A204.1 (cell line): Measurements from ENCODE around the gene DUOXA1.

Source experiments
- FAIRE-seq: peaks from 2 replicates; lab custom pipeline; 2012; peaks lifted over from hg19 to GRCh38; lab: Jason Lieb, UNC

The DUOXA1 gene

DNA sequence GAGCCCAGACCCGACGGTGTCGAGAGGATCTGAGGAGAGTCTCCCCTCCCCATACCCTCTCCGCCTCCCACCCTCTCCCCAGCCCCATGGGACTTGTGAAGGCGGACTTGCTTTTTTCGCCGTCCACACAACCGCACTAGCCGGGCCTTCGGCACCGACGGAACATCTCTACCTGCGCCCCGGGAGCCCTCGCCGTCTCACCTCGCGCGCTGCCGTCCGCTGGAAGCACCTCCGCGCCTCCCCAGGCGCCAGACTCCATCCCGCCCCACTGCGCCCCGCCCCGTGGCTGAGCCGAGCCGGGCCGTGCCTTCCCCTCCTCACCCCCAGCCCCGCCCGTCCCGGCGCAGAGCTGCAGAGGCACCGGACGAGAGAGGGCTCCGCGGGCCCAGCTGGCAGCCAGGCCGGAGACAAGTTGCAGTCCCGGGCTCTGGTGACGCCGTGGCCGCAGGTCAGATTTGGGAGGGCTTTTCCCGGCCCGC is at the start of gene DUOXA1, which contains the start of gene DUOX1:
TSS of gene DUOXA1 (minus strand) at position 229 of the 479 bp plus-strand sequence. CDS start 6,865 bp downstream, outside the sequence.
TSS of gene DUOX1 (plus strand) at position 344 of the 479 bp plus-strand sequence. CDS start 1,973 bp downstream, outside the sequence.
- no peak for FAIRE-seq

DNA sequence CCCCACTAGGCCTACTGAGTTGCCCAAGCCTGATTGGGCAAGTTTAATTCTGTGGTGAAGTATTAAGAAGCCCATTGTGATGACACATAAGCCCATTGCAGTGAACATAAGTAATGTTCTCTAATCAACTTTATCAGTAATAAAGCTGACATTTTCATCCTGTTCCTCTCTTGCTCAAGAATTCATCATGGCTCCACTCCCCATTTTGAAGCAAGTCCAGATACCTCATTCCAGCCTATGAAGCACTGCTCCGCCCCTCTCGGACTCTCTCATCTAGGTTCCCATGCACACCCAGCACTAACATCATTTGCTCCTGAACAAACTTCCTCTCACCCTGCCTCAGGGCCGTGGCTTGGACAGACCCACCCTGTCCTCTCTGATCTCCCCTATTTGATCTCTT is 47.6 kb upstream of the DUOXA1 start:
- FAIRE-seq, result no peak

GRCh38 chr15:45174577-45174976 is 44.9 kb upstream of the DUOXA1 start:
- FAIRE-seq, result no peak

DNA sequence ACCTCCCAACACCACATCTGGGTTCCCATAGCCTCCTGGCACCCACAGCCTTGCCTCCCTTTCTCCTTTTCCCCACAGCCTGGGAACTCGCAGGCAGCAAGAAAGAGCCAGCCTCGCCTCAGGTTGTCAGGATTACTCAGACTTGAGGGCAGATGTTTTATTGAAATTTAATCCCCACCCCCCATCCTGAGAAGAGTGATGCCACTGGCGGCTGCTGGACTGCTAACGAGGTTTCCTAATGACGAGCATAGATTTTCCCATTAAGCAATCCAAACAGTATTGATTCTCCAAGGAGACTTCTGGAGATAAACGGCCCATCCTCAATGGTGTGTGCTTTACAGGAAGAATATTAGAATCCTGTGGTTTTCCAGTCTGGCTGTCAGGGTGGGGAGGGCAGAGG is 44.4 kb upstream of the DUOXA1 start:
- no peak for FAIRE-seq

- no peak for FAIRE-seq
These were observed 42.2 kb upstream of the DUOXA1 start for GRCh38 chr15:45171912-45172311.

GRCh38 chr15:45169608-45170480 is 40.2 kb upstream of the DUOXA1 start:
- no peak for FAIRE-seq

DNA sequence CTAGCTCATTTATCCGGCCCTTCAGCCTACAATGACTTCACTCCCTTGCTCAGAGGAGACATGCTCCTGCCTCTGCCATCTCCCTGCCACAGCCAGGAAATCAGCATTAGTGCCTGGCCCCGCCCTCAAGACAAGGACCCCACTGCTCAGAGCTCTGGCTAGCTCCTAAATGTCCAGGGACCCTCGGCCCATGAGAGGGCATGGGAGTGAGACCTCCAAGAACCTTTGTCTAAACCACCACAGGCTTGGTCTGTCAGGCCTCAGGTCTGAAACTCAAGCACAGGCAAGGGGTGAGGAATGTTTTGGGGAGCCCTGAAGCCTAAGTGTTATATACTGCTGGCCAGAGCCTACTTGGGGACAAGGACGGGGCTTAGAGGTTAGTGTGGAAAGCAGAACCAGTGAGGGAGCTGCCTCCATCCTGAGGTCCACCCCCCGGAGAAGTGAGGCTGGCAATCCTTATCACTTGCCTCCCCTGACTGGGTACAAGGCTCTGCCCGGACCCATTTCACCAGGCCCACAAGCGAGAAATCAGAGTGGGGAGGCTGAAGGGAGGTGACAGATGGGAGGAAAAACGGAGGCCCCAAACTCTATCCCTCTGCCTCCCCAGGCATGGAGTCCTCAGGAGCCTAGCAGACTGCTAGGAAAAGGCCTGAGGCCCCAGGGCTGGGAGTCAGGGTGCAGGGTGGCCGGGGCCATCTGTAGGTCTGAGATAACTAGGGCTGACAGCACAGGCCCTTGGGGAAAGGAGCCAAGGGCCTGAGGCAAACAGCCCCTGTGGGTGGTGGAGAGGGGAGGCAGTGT is 39.3 kb upstream of the DUOXA1 start:
- FAIRE-seq, result no peak

GRCh38 chr15:45168286-45168685 is 38.6 kb upstream of the DUOXA1 start:
- FAIRE-seq, result no peak

- no peak for FAIRE-seq
These were observed 38.0 kb upstream of the DUOXA1 start for GRCh38 chr15:45167631-45168205.

GRCh38 chr15:45166834-45167630 is 37.4 kb upstream of the DUOXA1 start:
- no peak for FAIRE-seq

DNA sequence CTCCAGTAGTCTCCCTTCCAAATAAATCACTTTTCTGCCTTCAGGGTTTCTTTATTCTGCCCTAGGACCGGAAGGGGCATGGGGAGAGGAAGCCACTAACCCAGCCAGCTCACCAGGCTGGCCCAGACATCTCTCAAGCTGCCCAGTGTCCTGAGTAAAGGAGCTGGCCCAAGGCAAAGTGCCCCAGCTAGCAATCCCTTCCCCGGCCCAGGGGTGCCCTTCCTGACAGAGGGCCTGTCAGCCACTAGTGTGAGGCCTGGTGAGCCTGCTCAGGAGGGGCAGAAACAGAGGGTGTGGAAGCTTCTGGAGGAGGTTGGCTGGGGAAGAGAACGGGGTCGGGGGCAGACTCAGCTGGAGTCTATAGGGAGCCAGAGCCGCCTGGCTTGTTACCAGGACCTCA is 35.9 kb upstream of the DUOXA1 start:
- FAIRE-seq, result no peak

DNA sequence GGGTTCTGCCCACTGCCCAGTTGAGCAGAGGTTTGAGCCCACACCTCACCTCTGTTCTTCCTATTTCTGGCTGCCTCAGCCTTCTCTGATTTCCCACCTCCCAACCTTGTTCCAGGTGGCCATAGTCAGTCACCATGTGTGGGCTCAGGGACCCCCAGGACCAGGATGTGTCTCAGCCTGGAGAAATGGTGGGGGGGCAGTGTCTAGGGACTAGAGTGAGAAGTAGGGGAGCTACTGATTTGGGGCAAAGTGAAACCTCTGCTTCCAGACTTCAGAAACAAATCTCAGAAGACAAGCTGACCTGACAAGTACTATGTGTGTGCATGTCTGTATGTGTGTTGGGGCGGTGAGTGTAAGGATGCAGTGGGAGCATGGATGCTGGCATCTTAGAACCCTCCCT is 35.2 kb upstream of the DUOXA1 start:
- FAIRE-seq, result no peak

- no peak for FAIRE-seq
These were observed 33.8 kb upstream of the DUOXA1 start for GRCh38 chr15:45163508-45163856.

GRCh38 chr15:45162771-45163507 is 33.3 kb upstream of the DUOXA1 start:
- FAIRE-seq, result no peak

DNA sequence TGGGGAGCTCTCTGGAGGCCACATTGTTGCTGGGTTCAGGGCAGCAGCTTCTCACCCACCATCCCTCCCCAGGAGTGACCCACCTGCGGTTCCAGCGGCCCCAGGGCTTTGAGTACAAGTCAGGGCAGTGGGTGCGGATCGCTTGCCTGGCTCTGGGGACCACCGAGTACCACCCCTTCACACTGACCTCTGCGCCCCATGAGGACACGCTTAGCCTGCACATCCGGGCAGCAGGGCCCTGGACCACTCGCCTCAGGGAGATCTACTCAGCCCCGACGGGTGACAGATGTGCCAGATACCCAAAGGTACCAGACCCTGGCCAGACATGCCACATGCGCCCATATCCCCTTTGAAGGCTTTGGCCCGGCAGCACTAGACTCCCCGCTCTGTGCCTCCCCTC is 32.0 kb upstream of the DUOXA1 start:
- no peak for FAIRE-seq

DNA sequence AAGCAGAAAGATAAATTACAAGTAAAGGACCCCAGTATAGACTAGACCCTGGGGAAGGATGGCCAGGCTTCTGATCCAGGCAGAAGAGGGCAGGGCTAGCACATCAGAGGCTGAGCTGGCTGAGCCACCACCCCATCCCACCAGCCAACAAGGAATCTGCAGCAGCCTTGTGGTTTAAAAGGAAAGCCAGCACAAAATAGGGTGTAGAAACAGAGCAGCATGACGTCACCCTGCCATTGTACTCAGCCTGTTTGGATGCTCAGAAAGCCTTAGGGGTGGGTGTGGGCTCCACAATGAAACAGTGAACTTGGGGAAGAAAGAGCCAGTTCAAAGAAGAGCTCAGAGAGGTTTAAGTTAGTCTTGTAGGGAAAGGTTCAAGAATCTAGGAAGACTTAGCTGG is 28.3 kb upstream of the DUOXA1 start:
- no peak for FAIRE-seq

GRCh38 chr15:45156744-45157455 is 27.2 kb upstream of the DUOXA1 start:
- no peak for FAIRE-seq

DNA sequence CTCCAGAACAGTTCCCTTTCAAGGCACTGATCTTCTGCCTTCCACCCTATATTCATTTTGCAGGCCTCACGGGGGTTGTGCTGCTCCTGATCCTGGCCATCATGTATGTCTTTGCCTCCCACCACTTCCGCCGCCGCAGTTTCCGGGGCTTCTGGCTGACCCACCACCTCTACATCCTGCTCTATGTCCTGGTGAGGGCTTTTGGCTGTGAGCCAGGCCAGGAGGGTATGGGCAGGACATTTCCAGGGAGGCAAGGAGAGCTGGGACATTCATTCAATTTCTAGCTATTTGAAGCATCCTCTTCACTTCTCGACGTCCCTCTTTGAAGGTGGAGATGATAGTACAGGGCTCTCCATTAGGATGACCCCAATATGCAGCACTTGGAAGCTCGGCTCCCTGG is 26.1 kb upstream of the DUOXA1 start:
- FAIRE-seq, result no peak

DNA sequence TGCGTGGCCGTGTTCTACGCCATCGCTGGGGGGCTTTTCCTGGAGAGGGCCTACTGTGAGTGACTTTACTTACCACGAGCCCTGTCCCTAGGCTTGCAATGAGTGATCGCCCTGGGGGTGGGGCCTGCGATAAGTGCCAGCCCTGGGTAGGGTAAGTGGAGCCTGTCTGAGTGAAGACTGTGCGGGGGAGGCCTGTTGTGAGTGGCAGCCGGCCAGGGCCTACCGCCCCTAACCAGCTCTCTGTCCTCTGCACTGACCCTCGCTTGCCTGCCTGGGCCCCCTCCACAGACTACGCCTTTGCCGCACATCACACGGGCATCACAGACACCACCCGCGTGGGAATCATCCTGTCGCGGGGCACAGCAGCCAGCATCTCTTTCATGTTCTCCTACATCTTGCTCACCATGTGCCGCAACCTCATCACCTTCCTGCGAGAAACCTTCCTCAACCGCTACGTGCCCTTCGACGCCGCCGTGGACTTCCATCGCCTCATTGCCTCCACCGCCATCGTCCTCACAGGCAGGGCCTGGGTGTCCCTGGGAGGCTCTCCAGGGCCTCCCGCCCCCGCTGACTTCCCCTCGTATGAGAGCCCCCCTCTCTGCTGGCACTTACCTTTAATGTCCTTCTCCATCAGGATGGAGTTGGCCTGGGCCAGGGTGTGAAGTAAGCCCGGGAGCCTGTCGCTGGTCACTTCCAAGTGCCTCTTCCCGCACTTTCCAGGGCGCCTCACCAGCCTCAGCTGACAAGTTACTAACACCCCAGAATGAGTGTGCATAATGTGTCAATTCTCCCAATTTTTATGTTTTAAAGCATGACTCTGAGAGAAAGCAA is 22.5 kb upstream of the DUOXA1 start:
- FAIRE-seq, result no peak

DNA sequence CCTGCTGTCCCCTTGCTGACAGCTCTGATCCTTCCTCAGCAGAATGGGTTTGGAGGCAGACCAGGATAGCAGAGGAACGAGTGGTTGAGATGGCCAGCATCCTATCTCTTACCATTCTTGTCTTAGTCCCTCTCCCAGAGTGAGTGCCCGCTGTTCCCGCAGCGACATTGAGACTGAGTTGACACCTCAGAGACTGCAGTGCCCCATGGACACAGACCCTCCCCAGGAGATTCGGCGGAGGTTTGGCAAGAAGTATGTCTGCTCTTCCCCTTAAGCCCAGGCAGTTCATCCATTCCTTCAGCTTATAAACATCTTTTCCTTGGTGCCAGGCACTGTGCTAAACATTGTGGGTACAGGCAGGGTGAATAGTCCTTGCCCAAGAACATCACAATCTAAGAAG is 21.3 kb upstream of the DUOXA1 start:
- no peak for FAIRE-seq
